H1 (cell line): ENCODE measurements around the gene TUBB2B. TPM values are rescaled to one million over a fixed set of nuclear protein-coding genes. Genes with fewer than 3 reads are reported as not detected.

Experiments used
- CTCF ChIA-PET: fragments of 300-600 bp; sonication (Branson Sonifier 250); formaldehyde crosslinking; loops from one replicate; lab custom pipeline; 2021; ENCODE audit not compliant: partially characterized antibody; lab: Charles Lee
- POLR2A ChIA-PET: fragments of 300-600 bp; sonication (Branson Sonifier 250); formaldehyde crosslinking; loops from one replicate; lab custom pipeline; 2021; ENCODE audit warnings: inconsistent platforms; ENCODE audit not compliant: partially characterized antibody; lab: Charles Lee
- DNase-seq, 2 experiments: peaks; one replicate each; pipeline versions ENCODE4 v3.0.0 to v3.0.0-alpha.2; 2010 to 2022; ENCODE audit warnings: low spot score in 2 of 2, low read depth in 1 of 2, mixed read lengths in 1 of 2
- FAIRE-seq: peaks from 2 replicates; lab custom pipeline; 2011; peaks lifted over from hg19 to GRCh38; lab: Jason Lieb, UNC
- H2AFZ ChIP-seq: 2 replicates; pipeline ENCODE4 v1.8.1; 2012; ENCODE audit warnings: low read length, inconsistent platforms
- H2AK5ac ChIP-seq: 2 replicates; pipeline ENCODE4 v1.6.1; 2013; ENCODE audit warnings: low read depth, low read length
- H2BK120ac ChIP-seq: replicated peaks from 2 replicates; pipeline ENCODE3; 2013; ENCODE audit warnings: low read depth, low read length, inconsistent platforms
- H2BK12ac ChIP-seq: 2 replicates; pipeline ENCODE4 v1.6.1; 2013; ENCODE audit warnings: low read depth, low read length
- H2BK15ac ChIP-seq: 2 replicates; pipeline ENCODE4 v1.6.1; 2013; ENCODE audit warnings: low read length
- H2BK20ac ChIP-seq: 2 replicates; pipeline ENCODE4 v1.6.1; 2013; ENCODE audit warnings: low read length
- H2BK5ac ChIP-seq: 2 replicates; pipeline ENCODE4 v1.6.1; 2013; ENCODE audit warnings: low read depth, low read length
- H3K14ac ChIP-seq: 2 replicates; pipeline ENCODE4 v1.6.1; 2013; ENCODE audit warnings: inconsistent platforms; ENCODE audit not compliant: insufficient read length
- H3K18ac ChIP-seq: 2 replicates; pipeline ENCODE4 v1.6.1; 2013; ENCODE audit warnings: low read length; ENCODE audit errors: extremely low read depth
- H3K23ac ChIP-seq: 2 replicates; pipeline ENCODE4 v1.6.1; 2013; ENCODE audit warnings: inconsistent platforms; ENCODE audit not compliant: insufficient read length
- H3K23me2 ChIP-seq: 2 replicates; pipeline ENCODE4 v1.6.1; 2013; ENCODE audit warnings: low read depth, low read length
- H3K27ac ChIP-seq: 2 replicates; pipeline ENCODE4 v1.6.1; 2011; ENCODE audit warnings: low read depth, low read length, inconsistent platforms
- H3K27me3 ChIP-seq, 4 experiments: replicated peaks in 1 of 4; 1 replicate in 1 of 4; 2 replicates in 3 of 4; pipeline versions ENCODE4 v1.6.1 to v1.8.1; 2011 to 2013; ENCODE audit warnings: low read length in 3 of 4, mild to moderate bottlenecking in 3 of 4, inconsistent platforms in 2 of 4, mixed read lengths in 2 of 4, moderate library complexity in 1 of 4; ENCODE audit not compliant: control insufficient read depth in 3 of 4, insufficient read depth in 3 of 4; ENCODE audit errors: extremely low read depth in 1 of 4
- H3K36me3 ChIP-seq, 4 experiments: 2 replicates each; pipeline versions ENCODE4 v1.6.1 to v1.8.1; 2011 to 2013; ENCODE audit warnings: mild to moderate bottlenecking in 4 of 4, low read length in 3 of 4, moderate library complexity in 2 of 4, control low read depth in 1 of 4, inconsistent platforms in 1 of 4; ENCODE audit not compliant: insufficient read depth in 4 of 4, control insufficient read depth in 2 of 4
- H3K4ac ChIP-seq: replicated peaks from 2 replicates; pipeline ENCODE3; 2013; ENCODE audit warnings: low read length, low read depth, mixed read lengths, inconsistent platforms; ENCODE audit not compliant: insufficient read length
- H3K4me1 ChIP-seq, 4 experiments: replicated peaks in 1 of 4; 1 replicate in 1 of 4; 2 replicates in 3 of 4; pipeline versions ENCODE4 v1.6.1 to v1.8.1; 2011 to 2013; ENCODE audit warnings: low read length in 3 of 4, inconsistent platforms in 2 of 4, mixed read lengths in 1 of 4; ENCODE audit not compliant: insufficient read depth in 4 of 4, control insufficient read depth in 3 of 4
- H3K4me2 ChIP-seq, 2 experiments: 2 replicates each; pipeline versions ENCODE4 v1.6.1 to v1.8.1; 2011 to 2013; ENCODE audit warnings: low read depth in 2 of 2, low read length in 2 of 2, control low read depth in 1 of 2, inconsistent platforms in 1 of 2, mild to moderate bottlenecking in 1 of 2; ENCODE audit not compliant: insufficient read depth in 1 of 2
- H3K4me3 ChIP-seq, 4 experiments: fragments of 200-600, 300-600 bp in 1 of 4; sonication (generic), shearing (Covaris generic), sonication (Bioruptor Twin) in 1 of 4; 2 replicates each; pipeline versions ENCODE4 v1.5.1 to v1.8.1; 2011 to 2016; ENCODE audit warnings: low read length in 4 of 4, low read depth in 3 of 4, control low read depth in 2 of 4, inconsistent platforms in 2 of 4, mild to moderate bottlenecking in 2 of 4, mixed read lengths in 1 of 4, moderate library complexity in 1 of 4; ENCODE audit not compliant: insufficient read depth in 2 of 4; ENCODE audit errors: extremely low read depth in 1 of 4
- H3K56ac ChIP-seq: replicated peaks from 2 replicates; pipeline ENCODE3; 2013; ENCODE audit warnings: low read depth, mild to moderate bottlenecking, mixed read lengths, low read length, inconsistent platforms; ENCODE audit not compliant: insufficient read length
- H3K79me1 ChIP-seq: 2 replicates; pipeline ENCODE4 v1.6.1; 2013; ENCODE audit warnings: low read depth, low read length, control low read depth
- H3K79me2 ChIP-seq, 2 experiments: 2 replicates each; pipeline versions ENCODE4 v1.6.1 to v1.8.1; 2012 to 2013; ENCODE audit warnings: low read length in 2 of 2, mild to moderate bottlenecking in 2 of 2, inconsistent platforms in 1 of 2; ENCODE audit not compliant: insufficient read depth in 2 of 2, control insufficient read depth in 1 of 2
- H3K9ac ChIP-seq, 4 experiments: replicated peaks in 1 of 4; 1 replicate in 1 of 4; 2 replicates in 3 of 4; pipeline versions ENCODE4 v1.6.1 to v1.8.1; 2011 to 2013; ENCODE audit warnings: low read depth in 3 of 4, low read length in 3 of 4, control low read depth in 2 of 4, mild to moderate bottlenecking in 2 of 4, moderate library complexity in 2 of 4, inconsistent platforms in 1 of 4; ENCODE audit errors: extremely low read depth in 1 of 4
- H3K9me3 ChIP-seq, 2 experiments: 2 replicates each; pipeline versions ENCODE4 v1.6.1 to v1.8.1; 2012 to 2013; ENCODE audit warnings: mild to moderate bottlenecking in 2 of 2, moderate library complexity in 2 of 2, control low read depth in 1 of 2, inconsistent platforms in 1 of 2, low read depth in 1 of 2, low read length in 1 of 2, mixed read lengths in 1 of 2; ENCODE audit not compliant: insufficient read depth in 2 of 2
- H4K20me1 ChIP-seq, 2 experiments: replicated peaks in 1 of 2; 2 replicates each; pipeline versions ENCODE3 to v1.8.1; 2011 to 2013; ENCODE audit warnings: inconsistent platforms in 2 of 2, low read length in 2 of 2, mild to moderate bottlenecking in 1 of 2; ENCODE audit not compliant: insufficient read depth in 2 of 2, control insufficient read depth in 1 of 2
- H4K5ac ChIP-seq: 2 replicates; pipeline ENCODE4 v1.6.1; 2013; ENCODE audit warnings: low read length, low read depth, mixed read lengths, inconsistent platforms; ENCODE audit not compliant: insufficient read length
- H4K8ac ChIP-seq: 2 replicates; pipeline ENCODE4 v1.8.0; 2013; ENCODE audit warnings: mild to moderate bottlenecking, moderate library complexity, low read length, inconsistent platforms; ENCODE audit not compliant: insufficient read depth; ENCODE audit errors: extremely low read depth
- H4K91ac ChIP-seq: replicated peaks from 2 replicates; pipeline ENCODE3; 2013; ENCODE audit warnings: low read length, mixed read lengths, inconsistent platforms; ENCODE audit not compliant: insufficient read length
- ATF2 ChIP-seq: IDR thresholded peaks from 2 replicates; pipeline ENCODE4 v1.6.1; 2012; ENCODE audit warnings: low read length, inconsistent platforms
- GTF2F1 ChIP-seq: IDR thresholded peaks from 2 replicates; pipeline ENCODE4 v1.6.1; 2012; ENCODE audit warnings: low read depth, low read length, improper control_type of control experiment, borderline replicate concordance
- SIN3A ChIP-seq, 2 experiments: IDR thresholded peaks in 1 of 2; conservative IDR thresholded peaks in 1 of 2; 2 replicates each; pipeline ENCODE4 v1.6.1; 2011 to 2012; ENCODE audit warnings: low read length in 2 of 2, improper control_type of control experiment in 1 of 2, low read depth in 1 of 2, mild to moderate bottlenecking in 1 of 2
- SP4 ChIP-seq: IDR thresholded peaks from 2 replicates; pipeline ENCODE4 v1.6.1; 2012; ENCODE audit warnings: low read length, inconsistent platforms
- TAF1 ChIP-seq: IDR thresholded peaks from 2 replicates; pipeline ENCODE4 v1.6.1; 2011; ENCODE audit warnings: mild to moderate bottlenecking, low read depth, low read length
- WGBS, 2 experiments: shearing (Covaris generic) in 1 of 2; methylation state at CpG; one replicate each; pipeline versions ENCODE4 v1.1.6 to v1.1.7; 2013 to 2015; ENCODE audit warnings: low lambda C conversion rate in 2 of 2, mixed read lengths in 2 of 2, inconsistent platforms in 1 of 2, low coverage in 1 of 2, missing lambda C conversion rate in 1 of 2; ENCODE audit not compliant: insufficient replicate concordance in 2 of 2, insufficient coverage in 1 of 2, insufficient read length in 1 of 2; ENCODE audit errors: extremely low coverage in 1 of 2, missing lambda C conversion rate in 1 of 2; 5-methylcytosine and 5-hydroxymethylcytosine counted together
- long read RNA-seq, 2 experiments: library from RNA in 1 of 2; library from capped mRNA in 1 of 2; stranded (forward); transcript quantifications; one replicate each; pipeline ENCODE4 v2.0.0, GENCODE V29; 2021; ENCODE audit warnings: inconsistent platforms in 1 of 2
- polyA minus RNA-seq, 3 experiments: library from RNA; depleted of rRNA, polyadenylated mRNA; stranded (reverse); fragments of >200 nt; gene quantifications; 1 replicate in 2 of 3; 2 replicates in 1 of 3; pipeline ENCODE4 v1.2.3, GENCODE V29; 2011
- polyA plus RNA-seq, 7 experiments: library from polyadenylated mRNA; depleted of rRNA in 3 of 7; stranded (reverse) in 5 of 7; unstranded in 2 of 7; fragments of >200 nt in 5 of 7; fragments of 200-250 nt in 2 of 7; gene quantifications; 1 replicate in 5 of 7; 2 replicates in 1 of 7; 4 replicates in 1 of 7; pipeline versions ENCODE4 v1.2.1 to v1.2.3, GENCODE V29; 2011 to 2013; ENCODE audit warnings: missing spikeins in 2 of 7, mixed read lengths in 2 of 7
- total RNA-seq: library from RNA; stranded (reverse); fragmentation: NEBNext Ultra II Directional; extraction: Animal tissue kit (Norgen Biotek cat#: 25700); gene quantifications from 2 replicates; pipeline ENCODE4 v1.2.1, GENCODE V29; 2021

TUBB2B gene
- total RNA-seq, result 599 and 612 TPM in 2 replicates
- polyA plus RNA-seq (2011; rRNA removed), result 722 and 951 TPM in 2 replicates
- polyA plus RNA-seq (2011; cell fraction: cytosol; rRNA removed), result 899 TPM
- polyA plus RNA-seq (2011; cell fraction: nucleus; rRNA removed), result 619 TPM
- polyA plus RNA-seq (2012, experiment 1 of 2), result 543 to 843 TPM (median 779 TPM) in 4 replicates
- 645 TPM for polyA plus RNA-seq (2012, experiment 2 of 2)
- 579 TPM for polyA plus RNA-seq (2013, experiment 1 of 2)
- polyA plus RNA-seq (2013, experiment 2 of 2), result 581 TPM
- polyA minus RNA-seq (2011; rRNA and poly(A)+ RNA removed), result 449 and 484 TPM in 2 replicates
- polyA minus RNA-seq (2011; cell fraction: cytosol; rRNA and poly(A)+ RNA removed), result 482 TPM
- polyA minus RNA-seq (2011; cell fraction: nucleus; rRNA and poly(A)+ RNA removed), result 267 TPM
- long read RNA-seq, experiment 1, transcript TUBB2B-201 (4 exons, 2,020 nt), result major isoform, 155 of 482 reads
- long read RNA-seq, experiment 1, partial matches to known transcripts, result 67 of 482 reads
- long read RNA-seq, experiment 1, other reads (novel, unspliced or antisense), result 260 of 482 reads
- long read RNA-seq, experiment 2, transcript TUBB2B-201 (4 exons, 2,020 nt), result major isoform, 158 of 173 reads
- long read RNA-seq, experiment 2, partial matches to known transcripts, result 0 of 173 reads
- long read RNA-seq, experiment 2, other reads (novel, unspliced or antisense), result 15 of 173 reads

- Histone ChIP-seq H2BK120ac (no peak within 1 kb of the TSS), H2BK20ac (peak within 1 kb of the TSS; percentile 61; the same call in 1 of the 2 replicates), H3K56ac (peak within 1 kb of the TSS; percentile 84), H2BK15ac (no peak within 1 kb of the TSS; the same call in 1 of the 2 replicates), H3K9me3 (no peaks in the 10 kb centered on the region), H2BK12ac (peak within 1 kb of the TSS; percentile 93), H3K23me2 (peaks cover 40% of the 10 kb centered on the region), H4K8ac (peak within 1 kb of the TSS; percentile 96), H3K36me3 (peaks cover 4 to 24% (median 10%) of the 10 kb centered on the region in 4 experiments), H3K27ac (peak within 1 kb of the TSS; percentile 75), H2AFZ (no peak within 1 kb of the TSS; the same call in 1 of the 2 replicates), H2BK5ac (peak within 1 kb of the TSS; percentile 92), H3K23ac (no peak within 1 kb of the TSS), H3K14ac (no peak within 1 kb of the TSS), H4K91ac (peak within 1 kb of the TSS; percentile 98), H3K18ac (peak within 1 kb of the TSS; percentile 99), H4K20me1 (peaks cover 15 to 16% of the 10 kb centered on the region in 2 experiments), H3K4me3 (peak within 1 kb of the TSS; percentile 87 to 99 (median 94)), H3K9ac (peak within 1 kb of the TSS; percentile 82 to 93 (median 88)), H3K27me3 (peaks cover 0 to 23% (median 19%) of the 10 kb centered on the region in 4 experiments; a peak in 6 of 7 replicates), H2AK5ac (peak within 1 kb of the TSS; percentile 32), H3K4ac (no peak within 1 kb of the TSS), H3K4me2 (peak within 1 kb of the TSS; percentile 91 to 98), H3K79me2 (peaks cover 15 to 19% of the 10 kb centered on the region in 2 experiments), H3K4me1 (peaks cover 4 to 22% (median 16%) of the 10 kb centered on the region in 4 experiments; a peak in 6 of 7 replicates), H3K79me1 (peaks cover 5% of the 10 kb centered on the region; the same call in 1 of the 2 replicates), H4K5ac (peak within 1 kb of the TSS; percentile 92)
- WGBS, 2 experiments, result 1% methylated on average over 46 of the region's 66 CpGs; no CpG with 5 or more reads in 1 of the 2 experiments
- ChIA-PET CTCF (interaction anchor here (0.9 to 17.3 kb wide), 8 partner anchors 12 to 88 kb away, joined by 3 to 263 read pairs (median 5); no protein-coding TSS in a partner anchor), POLR2A (interaction anchor here (0.6 to 7.6 kb wide), 28 partner anchors 9 to 492 kb away, joined by 3 to 122 read pairs (median 5); partner anchors contain the start of genes PSMG4, RIPK1 and TUBB2A)
- FAIRE-seq (no peak), DNase-seq (peak in 1 of 2 experiments; percentile 63)
- TF ChIP-seq SP4 (no peak), ATF2 (peak; percentile 89), GTF2F1 (peak; percentile 94), SIN3A (conservative IDR thresholded peaks at IDR 0.05 in 1 of 2, IDR thresholded peaks at IDR 0.05 in 1 of 2; ENCODE audit: low read depth in 1 of 2, low read length in 2 of 2) (0 out of 4 replicates have a peak, but pooled peaks of 1 of the 2 experiments have one; percentile 42), TAF1 (peak; percentile 92)
Observed at GRCh38 chr6:3227363-3228045, at the start of gene TUBB2B. Gene TUBB2B, minus strand, starts transcription at chr6:3227653. Its CDS starts 110 bp downstream, at chr6:3227543.
